DND-41 (cell line): ENCODE data around the gene POLRMT.

Experiments
- ATAC-seq: fragments of 200-7000 bp; cut with Tn5 transposase; 3 replicates; pipeline ENCODE4 v1.9.1; 2021; ENCODE audit warnings: low read depth; ENCODE audit not compliant: insufficient read depth
- DNase-seq: peaks from one replicate; pipeline ENCODE4 v3.0.0-alpha.2; 2020
- H2AFZ ChIP-seq: 2 replicates; pipeline ENCODE4 v1.6.0; 2012; ENCODE audit warnings: low read depth, low read length
- H3K27ac ChIP-seq: 2 replicates; pipeline ENCODE4 v1.5.1; 2012; ENCODE audit warnings: low read length, inconsistent platforms
- H3K27me3 ChIP-seq: fragments of 200-600 bp; sonication (generic); 2 replicates; pipeline ENCODE4 v1.6.0; 2012; ENCODE audit warnings: low read length, mild to moderate bottlenecking, inconsistent platforms; ENCODE audit not compliant: insufficient read depth, poor library complexity
- H3K36me3 ChIP-seq: 2 replicates; pipeline ENCODE4 v1.5.1; 2012; ENCODE audit warnings: low read length, inconsistent platforms; ENCODE audit not compliant: insufficient read depth
- H3K4me1 ChIP-seq: 2 replicates; pipeline ENCODE4 v1.5.1; 2012; ENCODE audit warnings: mild to moderate bottlenecking, low read length; ENCODE audit not compliant: insufficient read depth
- H3K4me2 ChIP-seq: 2 replicates; pipeline ENCODE4 v1.6.0; 2012; ENCODE audit warnings: mild to moderate bottlenecking, moderate library complexity, low read length, inconsistent platforms; ENCODE audit not compliant: insufficient read depth
- H3K4me3 ChIP-seq, 2 experiments: fragments of 200-600 bp in 1 of 2; shearing (Covaris generic) in 1 of 2; 2 replicates each; pipeline ENCODE4 v1.5.1; 2012 to 2016; ENCODE audit warnings: inconsistent platforms in 2 of 2, low read length in 2 of 2, mild to moderate bottlenecking in 2 of 2, low read depth in 1 of 2, moderate library complexity in 1 of 2
- H3K79me2 ChIP-seq: 2 replicates; pipeline ENCODE4 v1.6.0; 2012; ENCODE audit warnings: low read length, inconsistent platforms; ENCODE audit not compliant: insufficient read depth
- H3K9ac ChIP-seq: 2 replicates; pipeline ENCODE4 v1.6.0; 2012; ENCODE audit warnings: low read depth, mild to moderate bottlenecking, inconsistent platforms, low read length, moderate library complexity
- H3K9me3 ChIP-seq: 2 replicates; pipeline ENCODE4 v1.5.1; 2012; ENCODE audit warnings: low read length, moderate library complexity, mild to moderate bottlenecking, inconsistent platforms; ENCODE audit not compliant: insufficient read depth, severe bottlenecking
- H4K20me1 ChIP-seq: 2 replicates; pipeline ENCODE4 v1.6.0; 2012; ENCODE audit warnings: low read length; ENCODE audit not compliant: insufficient read depth
- CTCF ChIP-seq: IDR thresholded peaks from 2 replicates; pipeline ENCODE4 v1.5.1; 2012; ENCODE audit warnings: borderline replicate concordance, low read length, moderate library complexity, mild to moderate bottlenecking; ENCODE audit not compliant: poor library complexity, severe bottlenecking; ENCODE audit errors: extremely low read depth
- EZH2 ChIP-seq: IDR thresholded peaks from 3 replicates; pipeline ENCODE4 v1.6.1; 2012; ENCODE audit warnings: borderline replicate concordance, low read depth, mild to moderate bottlenecking, moderate library complexity, low read length, inconsistent platforms; ENCODE audit not compliant: severe bottlenecking

The POLRMT gene

GRCh38 chr19:620166-620862 is 13.0 kb downstream of the POLRMT start:
- Histone ChIP-seq H3K36me3 (peaks cover 80% of the 10 kb centered on the region), H3K27ac (no peak overlapping the region), H3K79me2 (no peaks in the 10 kb centered on the region; the same call in 1 of the 2 replicates), H3K27me3 (no peaks in the 10 kb centered on the region), H3K9me3 (no peaks in the 10 kb centered on the region), H2AFZ (no peak overlapping the region), H4K20me1 (peaks cover 15% of the 10 kb centered on the region), H3K4me2 (no peak overlapping the region), H3K4me1 (no peaks in the 10 kb centered on the region), H3K9ac (no peak overlapping the region), H3K4me3 (no peak overlapping the region)
- TF ChIP-seq EZH2 = no peak
- TF ChIP-seq CTCF = no peak
- DNase-seq (no peak), ATAC-seq (no peak)

GRCh38 chr19:619286-620002 is 13.9 kb downstream of the POLRMT start:
- H4K20me1 ChIP-seq = peaks cover 11% of the 10 kb centered on the region; the same call in 1 of the 2 replicates
- H3K4me1 ChIP-seq = no peaks in the 10 kb centered on the region
- DNase-seq = no peak
- H3K4me2 ChIP-seq = no peak overlapping the region
- H3K4me3 ChIP-seq = no peak overlapping the region
- H3K36me3 ChIP-seq = peaks cover 77% of the 10 kb centered on the region
- TF ChIP-seq EZH2 (no peak), CTCF (no peak)
- H3K9ac ChIP-seq = no peak overlapping the region
- no peak overlapping the region for H2AFZ ChIP-seq
- H3K27me3 ChIP-seq = no peaks in the 10 kb centered on the region
- ATAC-seq = no peak
- no peaks in the 10 kb centered on the region for H3K79me2 ChIP-seq
- no peak overlapping the region for H3K27ac ChIP-seq
- no peaks in the 10 kb centered on the region for H3K9me3 ChIP-seq

- TF ChIP-seq CTCF (no peak), EZH2 (no peak)
- Histone ChIP-seq H4K20me1 (peaks cover 8% of the 10 kb centered on the region; the same call in 1 of the 2 replicates), H3K27ac (no peak overlapping the region), H3K9me3 (no peaks in the 10 kb centered on the region), H3K4me2 (no peak overlapping the region), H3K9ac (no peak overlapping the region), H3K36me3 (peaks cover 76% of the 10 kb centered on the region), H3K4me3 (no peak overlapping the region), H3K4me1 (no peaks in the 10 kb centered on the region), H3K79me2 (no peaks in the 10 kb centered on the region), H2AFZ (no peak overlapping the region), H3K27me3 (no peaks in the 10 kb centered on the region)
- DNase-seq (no peak), ATAC-seq (no peak)
These were observed 14.6 kb downstream of the POLRMT start for GRCh38 chr19:618674-619285.
